H9 (cell line): Measurements from ENCODE around the gene ANKS1B. TPM values are rescaled to one million over a fixed set of nuclear protein-coding genes. Genes with fewer than 3 reads are reported as not detected.

Experiments used
- DNase-seq: peaks from one replicate; pipeline ENCODE4 v3.0.0-alpha.2; 2017
- H2AFZ ChIP-seq: one replicate; pipeline ENCODE4 v1.6.1; 2013; ENCODE audit warnings: mild to moderate bottlenecking, low read length, control low read depth, moderate library complexity
- H2AK5ac ChIP-seq: 2 replicates; pipeline ENCODE4 v1.6.1; 2013; ENCODE audit warnings: low read length, control low read depth, mixed read lengths; ENCODE audit not compliant: insufficient read length
- H2BK120ac ChIP-seq: one replicate; pipeline ENCODE4 v1.6.1; 2013; ENCODE audit warnings: low read depth, mild to moderate bottlenecking, low read length, control low read depth, inconsistent platforms; ENCODE audit not compliant: poor library complexity, severe bottlenecking
- H2BK12ac ChIP-seq: 2 replicates; pipeline ENCODE4 v1.6.1; 2013; ENCODE audit warnings: low read length, control low read depth, mixed read lengths, low read depth; ENCODE audit not compliant: insufficient read length
- H2BK15ac ChIP-seq: 2 replicates; pipeline ENCODE4 v1.6.1; 2013; ENCODE audit warnings: low read depth, low read length, control low read depth
- H2BK20ac ChIP-seq: one replicate; pipeline ENCODE4 v1.6.1; 2013; ENCODE audit warnings: low read depth, mild to moderate bottlenecking, low read length, control low read depth, inconsistent platforms; ENCODE audit not compliant: poor library complexity, severe bottlenecking
- H2BK5ac ChIP-seq: 2 replicates; pipeline ENCODE4 v1.6.1; 2013; ENCODE audit warnings: low read length, control low read depth, mixed read lengths; ENCODE audit not compliant: insufficient read length
- H3K14ac ChIP-seq: 2 replicates; pipeline ENCODE4 v1.6.1; 2013; ENCODE audit warnings: low read length, control low read depth; ENCODE audit not compliant: insufficient read depth
- H3K18ac ChIP-seq: 2 replicates; pipeline ENCODE4 v1.6.1; 2013; ENCODE audit warnings: low read depth, mild to moderate bottlenecking, mixed read lengths, low read length, control low read depth; ENCODE audit not compliant: insufficient read length
- H3K23ac ChIP-seq: 2 replicates; pipeline ENCODE4 v1.6.1; 2013; ENCODE audit warnings: low read length, control low read depth, mixed read lengths, low read depth; ENCODE audit not compliant: insufficient read length
- H3K23me2 ChIP-seq: 2 replicates; pipeline ENCODE4 v1.6.1; 2013; ENCODE audit warnings: low read depth, mild to moderate bottlenecking, mixed read lengths, low read length, control low read depth; ENCODE audit not compliant: insufficient read length, poor library complexity, severe bottlenecking
- H3K27ac ChIP-seq: 2 replicates; pipeline ENCODE4 v1.5.1; 2013; ENCODE audit warnings: low read length, control low read depth, mixed read lengths, low read depth; ENCODE audit not compliant: insufficient read length
- H3K27me3 ChIP-seq: 2 replicates; pipeline ENCODE4 v1.6.1; 2013; ENCODE audit warnings: low read length, control low read depth, inconsistent platforms; ENCODE audit not compliant: insufficient read depth
- H3K4ac ChIP-seq: 2 replicates; pipeline ENCODE4 v1.6.1; 2013; ENCODE audit warnings: low read depth, mild to moderate bottlenecking, control low read depth, inconsistent platforms, low read length, moderate library complexity
- H3K4me1 ChIP-seq: 2 replicates; pipeline ENCODE4 v1.6.1; 2013; ENCODE audit warnings: low read length, control low read depth, inconsistent platforms; ENCODE audit not compliant: insufficient read depth
- H3K4me2 ChIP-seq: 2 replicates; pipeline ENCODE4 v1.6.1; 2013; ENCODE audit warnings: low read length, control low read depth, mixed read lengths; ENCODE audit not compliant: insufficient read length, insufficient read depth
- H3K56ac ChIP-seq: 2 replicates; pipeline ENCODE4 v1.6.1; 2013; ENCODE audit warnings: low read depth, mild to moderate bottlenecking, mixed read lengths, low read length, control low read depth; ENCODE audit not compliant: insufficient read length
- H3K79me1 ChIP-seq: 2 replicates; pipeline ENCODE4 v1.6.1; 2013; ENCODE audit warnings: low read depth, mild to moderate bottlenecking, moderate library complexity, low read length, control low read depth, inconsistent platforms; ENCODE audit not compliant: insufficient read depth, poor library complexity, severe bottlenecking
- H3K79me2 ChIP-seq: 2 replicates; pipeline ENCODE4 v1.6.1; 2013; ENCODE audit warnings: low read length, control low read depth, inconsistent platforms; ENCODE audit not compliant: insufficient read depth
- H3K9ac ChIP-seq: 2 replicates; pipeline ENCODE4 v1.6.1; 2013; ENCODE audit warnings: low read length, control low read depth, mixed read lengths; ENCODE audit not compliant: insufficient read length; ENCODE audit errors: extremely low read depth
- H3K9me3 ChIP-seq: one replicate; pipeline ENCODE4 v1.6.1; 2013; ENCODE audit warnings: low read depth, low read length, inconsistent platforms; ENCODE audit not compliant: control insufficient read depth
- H3T11ph ChIP-seq: one replicate; pipeline ENCODE4 v1.6.1; 2013; ENCODE audit warnings: mild to moderate bottlenecking, low read length, control low read depth, inconsistent platforms
- H4K20me1 ChIP-seq: one replicate; pipeline ENCODE4 v1.6.1; 2013; ENCODE audit not compliant: control insufficient read depth, insufficient read length, insufficient read depth
- H4K5ac ChIP-seq: 2 replicates; pipeline ENCODE4 v1.6.1; 2013; ENCODE audit warnings: low read depth, mild to moderate bottlenecking, mixed read lengths, low read length, control low read depth; ENCODE audit not compliant: insufficient read length
- H4K8ac ChIP-seq: replicated peaks from 2 replicates; pipeline ENCODE4 v1.6.1; 2013; ENCODE audit warnings: low read length, control low read depth, mixed read lengths, low read depth; ENCODE audit not compliant: insufficient read length
- H4K91ac ChIP-seq: 2 replicates; pipeline ENCODE4 v1.6.1; 2013; ENCODE audit warnings: low read depth, mild to moderate bottlenecking, moderate library complexity, mixed read lengths, low read length, control low read depth; ENCODE audit not compliant: insufficient read length
- H3K27ac Mint-ChIP-seq, 3 experiments: 2 replicates in 2 of 3; 3 replicates in 1 of 3; pipeline ENCODE4 v1.8.0; 2020 to 2021; ENCODE audit warnings: mixed read lengths in 3 of 3, mild to moderate bottlenecking in 1 of 3, moderate library complexity in 1 of 3
- H3K27me3 Mint-ChIP-seq: 2 replicates; pipeline ENCODE4 v1.8.0; 2021; ENCODE audit warnings: low read depth, mild to moderate bottlenecking, moderate library complexity, mixed read lengths
- H3K36me3 Mint-ChIP-seq, 3 experiments: 2 replicates in 2 of 3; 3 replicates in 1 of 3; pipeline ENCODE4 v1.8.0; 2020 to 2021; ENCODE audit warnings: low read depth in 3 of 3, mixed read lengths in 3 of 3; ENCODE audit not compliant: insufficient read depth in 1 of 3
- H3K4me1 Mint-ChIP-seq, 2 experiments: 2 replicates each; pipeline ENCODE4 v1.8.0; 2020; ENCODE audit warnings: mixed read lengths in 2 of 2
- H3K4me3 Mint-ChIP-seq, 2 experiments: 2 replicates in 1 of 2; 3 replicates in 1 of 2; pipeline ENCODE4 v1.8.0; 2020 to 2021; ENCODE audit warnings: mild to moderate bottlenecking in 2 of 2, mixed read lengths in 2 of 2, moderate library complexity in 1 of 2
- H3K9me3 Mint-ChIP-seq, 2 experiments: 2 replicates in 1 of 2; 3 replicates in 1 of 2; pipeline ENCODE4 v1.8.0; 2020; ENCODE audit warnings: mild to moderate bottlenecking in 2 of 2, mixed read lengths in 2 of 2, moderate library complexity in 1 of 2
- CTCF ChIP-seq: fragments of 200-600 bp; sonication (generic); conservative IDR thresholded peaks from 3 replicates; pipeline ENCODE4 v1.8.0; 2021; ENCODE audit warnings: antibody characterized with exemption, mild to moderate bottlenecking
- WGBS: extraction: QIAGEN DNeasy Blood & Tissue Kit; methylation state at CpG from one replicate; pipeline ENCODE4 v1.1.7; 2013; ENCODE audit warnings: missing lambda C conversion rate, low lambda C conversion rate, mixed read lengths; ENCODE audit not compliant: insufficient read length; ENCODE audit errors: extremely low coverage; 5-methylcytosine and 5-hydroxymethylcytosine counted together
- total RNA-seq: library from RNA; stranded (reverse); gene quantifications from 2 replicates; pipeline ENCODE4 v1.2.1, GENCODE V29; 2021

ANKS1B gene
- total RNA-seq, 1 experiment from 2014 or later, result 4.1 TPM

GRCh38 chr12:99390707-99391106, 594.0 kb downstream of the ANKS1B start:
- H3K4ac ChIP-seq, result no peak overlapping the region
- no peak overlapping the region for H2AK5ac ChIP-seq
- H3K27ac ChIP-seq, result no peak overlapping the region
- H3K18ac ChIP-seq, result no peak overlapping the region
- no peak overlapping the region for H4K5ac ChIP-seq
- no peak overlapping the region for H3K23ac ChIP-seq
- H4K8ac ChIP-seq, result no peak overlapping the region
- H3K9me3 ChIP-seq, result no peaks in the 10 kb centered on the region
- Mint-ChIP-seq H3K27ac (no peak overlapping the region; a peak in 1 of 7 replicates), H3K9me3 (no peaks in the 10 kb centered on the region), H3K36me3 (no peaks in the 10 kb centered on the region), H3K4me3 (no peak overlapping the region), H3K27me3 (no peaks in the 10 kb centered on the region), H3K4me1 (peaks cover 6 to 7% of the 10 kb centered on the region in 2 experiments)
- no peaks in the 10 kb centered on the region for H3K27me3 ChIP-seq
- no peak overlapping the region for H3T11ph ChIP-seq
- no peak overlapping the region for H2BK12ac ChIP-seq
- H3K23me2 ChIP-seq, result no peaks in the 10 kb centered on the region
- peak; percentile 88 for TF ChIP-seq CTCF
- no peak overlapping the region for H3K56ac ChIP-seq
- no peak overlapping the region for H2AFZ ChIP-seq
- no peak overlapping the region for H2BK20ac ChIP-seq
- H3K14ac ChIP-seq, result no peak overlapping the region
- no peak overlapping the region for H2BK120ac ChIP-seq
- 0 out of 2 replicates have a peak, but pooled peaks cover 2% of the 10 kb centered on the region for H3K4me1 ChIP-seq
- no peak overlapping the region for H2BK15ac ChIP-seq
- H3K4me2 ChIP-seq, result no peak overlapping the region
- no peak overlapping the region for H3K9ac ChIP-seq
- no CpG with 5 or more reads among the region's 7 CpGs for WGBS
- no peaks in the 10 kb centered on the region for H3K79me1 ChIP-seq
- H4K91ac ChIP-seq, result no peak overlapping the region
- DNase-seq, result peak; percentile 83
- H2BK5ac ChIP-seq, result no peak overlapping the region
- no peaks in the 10 kb centered on the region for H4K20me1 ChIP-seq
- no peaks in the 10 kb centered on the region for H3K79me2 ChIP-seq
